Esophagus muscularis mucosa (tissue), 4 donors: ENCODE data around the gene MYO1B. TPM values are rescaled to one million over a fixed set of nuclear protein-coding genes. Genes with fewer than 3 reads are reported as not detected.

ENCODE experiments used
- DNase-seq: peaks from one replicate; pipeline ENCODE4 v3.0.0-alpha.2; 2017; ENCODE audit errors: extremely low spot score
- H3K27ac ChIP-seq, 4 donors: fragments of 200-600 bp; sonication (generic); replicated peaks in 1 of 4; 1 replicate in 3 of 4; 2 replicates in 1 of 4; pipeline ENCODE4 v1.5.1; 2016 to 2019; ENCODE audit warnings: mild to moderate bottlenecking in 1 of 4
- H3K27me3 ChIP-seq, 4 donors: fragments of 200-600 bp; sonication (generic); one replicate each; pipeline versions ENCODE4 v1.5.1 to v1.6.0; 2016 to 2019
- H3K36me3 ChIP-seq, 4 donors: fragments of 200-600 bp; sonication (generic); one replicate each; pipeline ENCODE4 v1.5.1; 2016 to 2019
- H3K4me1 ChIP-seq, 4 donors: fragments of 200-600 bp; sonication (generic); one replicate each; pipeline ENCODE4 v1.5.1; 2016 to 2019
- H3K4me3 ChIP-seq, 4 donors: fragments of 200-600 bp; sonication (generic); 1 replicate in 2 of 4; 2 replicates in 2 of 4; pipeline ENCODE4 v1.5.1; 2016 to 2019; ENCODE audit warnings: mild to moderate bottlenecking in 4 of 4, moderate library complexity in 1 of 4
- H3K9me3 ChIP-seq, 4 donors: fragments of 200-600 bp; sonication (generic); 1 replicate in 3 of 4; 2 replicates in 1 of 4; pipeline ENCODE4 v1.5.1; 2016 to 2019
- CTCF ChIP-seq, 3 experiments: fragments of 200-600 bp in 2 of 3; fragments of 450-650 bp in 1 of 3; sonication (generic) in 2 of 3; IDR thresholded peaks; one replicate each; pipeline ENCODE4 v1.5.1; 2017 to 2019; ENCODE audit warnings: antibody characterized with exemption in 3 of 3, mild to moderate bottlenecking in 2 of 3, moderate library complexity in 1 of 3
- EP300 ChIP-seq: sonication (generic); formaldehyde crosslinking; IDR thresholded peaks from one replicate; pipeline ENCODE4 v1.6.1; 2017; ENCODE audit warnings: antibody characterized with exemption
- POLR2A ChIP-seq: fragments of 450-650 bp; IDR thresholded peaks from one replicate; pipeline ENCODE4 v1.6.1; 2017; ENCODE audit warnings: antibody characterized with exemption, moderate library complexity, mild to moderate bottlenecking, low read depth
- POLR2AphosphoS5 ChIP-seq, 2 donors: sonication (generic); formaldehyde crosslinking; IDR thresholded peaks; one replicate each; pipeline ENCODE4 v1.6.1; 2017; ENCODE audit warnings: antibody characterized with exemption in 2 of 2
- WGBS: methylation state at CpG from one replicate; pipeline ENCODE4 v1.1.5; 2018; 5-methylcytosine and 5-hydroxymethylcytosine counted together
- intact Hi-C: fragments of 100-400 bp; cut with DNase I; formaldehyde crosslinking; loops from one replicate; pipeline ENCODE4 v1.15.1; 2023
- total RNA-seq, 4 donors: library from RNA; depleted of rRNA; stranded (reverse); fragments of >200 nt; gene quantifications; one replicate each; pipeline versions ENCODE4 v1.1.0 to v1.2.1, GENCODE V29; 2016

The MYO1B gene
- total RNA-seq, 4 donors from 2014 or later: 14.8 to 17.3 (median 15.9) TPM

GRCh38 chr2:191291471-191291870 lies 46.3 kb downstream of the MYO1B start:
- peaks cover 0 to 21% (median 4%) of the 10 kb centered on the region in 4 donors for H3K4me1 ChIP-seq
- H3K9me3 ChIP-seq: no peaks in the 10 kb centered on the region
- intact Hi-C loops: no loop called here
- H3K27ac ChIP-seq: no peak overlapping the region
- no peak overlapping the region for H3K4me3 ChIP-seq
- no peaks in the 10 kb centered on the region for H3K36me3 ChIP-seq
- H3K27me3 ChIP-seq: no peaks in the 10 kb centered on the region
- TF ChIP-seq EP300 (no peak), CTCF (IDR thresholded peaks at IDR 0.05) (no peak), POLR2AphosphoS5 (IDR thresholded peaks at IDR 0.05) (no peak), POLR2A (no peak)
- DNase-seq: no peak
- WGBS: 89% methylated on average over 2 of the region's 2 CpGs

- Histone ChIP-seq H3K4me1 (peaks cover 0 to 21% (median 4%) of the 10 kb centered on the region in 4 donors), H3K27ac (no peak overlapping the region), H3K9me3 (no peaks in the 10 kb centered on the region), H3K4me3 (no peak overlapping the region), H3K36me3 (no peaks in the 10 kb centered on the region), H3K27me3 (no peaks in the 10 kb centered on the region)
- TF ChIP-seq CTCF (IDR thresholded peaks at IDR 0.05): no peak
- no peak for TF ChIP-seq POLR2A
- TF ChIP-seq EP300: no peak
- TF ChIP-seq POLR2AphosphoS5 (IDR thresholded peaks at IDR 0.05): no peak
- no peak for DNase-seq
- intact Hi-C loops: no loop called here
These were observed 47.7 kb downstream of the MYO1B start for GRCh38 chr2:191292869-191293268.

- DNase-seq: no peak
- H3K4me3 ChIP-seq: no peak overlapping the region
- H3K36me3 ChIP-seq: no peaks in the 10 kb centered on the region
- intact Hi-C loops: no loop called here
- peaks cover 0 to 21% (median 2%) of the 10 kb centered on the region in 4 donors for H3K4me1 ChIP-seq
- H3K9me3 ChIP-seq: no peaks in the 10 kb centered on the region
- no peaks in the 10 kb centered on the region for H3K27me3 ChIP-seq
- WGBS: 51% methylated on average over 3 of the region's 3 CpGs
- H3K27ac ChIP-seq: no peak overlapping the region
- TF ChIP-seq POLR2AphosphoS5 (IDR thresholded peaks at IDR 0.05) (no peak), POLR2A (no peak), EP300 (no peak), CTCF (IDR thresholded peaks at IDR 0.05) (no peak)
These were observed 49.9 kb downstream of the MYO1B start for GRCh38 chr2:191295088-191295487.

GRCh38 chr2:191296083-191297006 lies 51.1 kb downstream of the MYO1B start:
- Histone ChIP-seq H3K27ac (no peak overlapping the region), H3K4me1 (peaks cover 0 to 15% (median 2%) of the 10 kb centered on the region in 4 donors), H3K27me3 (no peaks in the 10 kb centered on the region), H3K9me3 (no peaks in the 10 kb centered on the region), H3K4me3 (no peak overlapping the region), H3K36me3 (no peaks in the 10 kb centered on the region)
- TF ChIP-seq POLR2A (no peak), EP300 (no peak), CTCF (IDR thresholded peaks at IDR 0.05) (no peak), POLR2AphosphoS5 (IDR thresholded peaks at IDR 0.05) (no peak)
- DNase-seq: no peak
- intact Hi-C loops: no loop called here
- 72% methylated on average over 8 of the region's 8 CpGs for WGBS
